GM18502 (cell line): ENCODE data around the gene KCNT1.

ENCODE experiments used
- ATAC-seq: cut with Tn5 transposase; IDR thresholded peaks from one replicate; pipeline ENCODE4 v1.9.1; 2021; ENCODE audit warnings: mild to moderate bottlenecking; ENCODE audit not compliant: unreplicated experiment, poor library complexity

KCNT1 gene

DNA sequence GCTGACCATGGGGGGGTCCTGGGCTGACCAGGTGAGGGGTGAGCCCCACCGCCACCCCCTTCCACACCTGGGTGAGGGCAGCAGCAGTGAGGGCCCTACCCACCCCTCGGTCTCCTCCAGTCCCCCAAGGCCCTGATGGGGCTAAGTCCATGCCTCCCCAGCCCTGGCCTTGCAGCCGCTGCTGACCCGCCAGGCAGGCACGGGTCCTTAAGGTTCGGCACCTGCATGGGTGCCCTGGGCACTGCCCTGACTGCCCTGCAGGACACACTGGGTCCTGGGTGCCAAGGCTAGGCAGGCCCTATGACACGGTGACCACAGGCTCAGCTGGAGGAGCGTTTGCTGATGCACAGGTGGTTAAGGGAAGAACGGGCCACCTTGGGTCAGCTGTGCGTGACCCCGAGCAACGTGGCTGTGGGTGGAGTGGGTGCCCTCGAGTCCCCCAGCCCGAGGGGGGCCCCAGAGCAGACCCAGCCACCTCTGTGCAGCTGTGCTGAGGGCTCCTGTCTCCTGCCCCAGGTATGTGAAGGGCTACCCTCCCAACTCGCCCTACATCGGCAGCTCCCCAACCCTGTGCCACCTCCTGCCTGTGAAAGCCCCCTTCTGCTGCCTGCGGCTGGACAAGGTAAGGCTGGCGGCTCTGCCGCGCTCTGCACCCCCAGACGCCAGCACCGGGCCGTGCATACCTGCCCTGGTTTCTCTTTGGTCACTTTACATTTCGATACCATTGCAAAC is 73.0 kb downstream of the KCNT1 start:
- no peak for ATAC-seq

GRCh38 chr9:135775911-135776310 is 73.9 kb downstream of the KCNT1 start:
- ATAC-seq = no peak

GRCh38 chr9:135776893-135777622 is 75.1 kb downstream of the KCNT1 start:
- ATAC-seq = no peak

DNA sequence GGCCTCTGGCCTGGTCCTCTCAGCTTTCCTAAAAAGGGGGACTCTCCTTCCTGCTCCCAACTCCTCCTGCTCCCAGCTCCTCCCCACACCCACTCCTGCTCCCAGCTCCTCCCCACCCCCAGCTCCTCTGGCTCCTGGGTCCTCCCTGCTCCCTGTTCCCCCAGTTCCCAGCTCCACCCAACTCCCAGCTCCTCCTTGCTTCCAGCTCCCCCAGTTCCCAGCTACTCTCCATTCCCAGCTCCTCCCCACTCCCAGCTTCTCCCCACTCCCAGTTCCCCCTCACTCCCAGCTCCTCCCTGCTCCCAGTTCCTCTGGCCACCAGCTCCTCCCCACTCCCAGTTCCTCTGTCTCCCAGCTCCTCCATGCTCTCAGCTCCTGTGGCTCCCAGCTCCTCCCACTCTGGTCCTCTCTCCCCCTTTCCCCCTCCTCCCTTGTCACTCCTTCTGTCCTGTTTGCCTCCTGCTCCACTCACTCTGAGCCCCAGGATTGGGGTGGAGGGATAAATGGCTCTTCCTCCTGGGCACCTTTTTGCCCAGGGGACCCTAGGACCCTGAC is 75.7 kb downstream of the KCNT1 start:
- ATAC-seq = no peak

- no peak for ATAC-seq
These were observed 76.4 kb downstream of the KCNT1 start for GRCh38 chr9:135778421-135778820.

DNA sequence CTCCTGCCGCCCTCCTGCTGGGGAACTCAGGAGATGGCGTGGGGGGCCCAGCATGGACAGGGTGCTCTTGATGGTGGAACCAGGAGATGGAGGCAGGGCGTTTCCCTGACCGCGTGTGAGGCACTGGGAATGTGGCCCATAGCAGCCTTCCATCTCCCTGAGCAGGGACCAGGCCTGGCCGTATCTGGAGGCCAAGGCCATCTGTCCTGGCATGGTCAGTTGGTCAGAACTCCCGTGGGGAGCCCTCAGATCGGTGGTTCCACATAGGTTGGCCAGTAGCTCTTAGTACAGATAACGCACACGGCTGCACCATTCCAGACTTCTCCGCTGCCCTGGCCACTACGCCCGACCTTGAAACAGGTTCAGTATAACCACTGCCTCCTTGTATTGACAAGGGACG is 77.6 kb downstream of the KCNT1 start:
- no peak for ATAC-seq

DNA sequence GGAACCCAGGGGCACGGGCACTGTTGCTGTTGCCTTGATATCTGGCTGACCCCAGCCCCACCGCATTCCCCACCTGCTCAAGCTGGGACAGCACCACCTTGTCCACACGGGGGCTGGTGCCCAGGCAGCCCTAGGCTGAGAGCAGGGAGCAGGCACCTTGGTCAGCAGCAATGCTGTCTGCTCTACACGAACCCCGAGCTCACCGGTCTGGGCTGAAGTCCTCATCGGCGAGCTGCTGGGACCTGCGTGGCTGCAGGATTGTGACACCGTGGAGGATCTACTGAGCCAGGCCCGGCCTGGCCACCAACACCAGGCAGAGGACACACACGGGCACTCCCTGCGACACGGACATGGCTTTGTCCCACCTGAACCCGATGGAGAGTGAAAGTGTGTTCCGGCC is 78.1 kb downstream of the KCNT1 start:
- no peak for ATAC-seq

GRCh38 chr9:135780626-135781025 is 78.6 kb downstream of the KCNT1 start:
- ATAC-seq = no peak

GRCh38 chr9:135782946-135783345 is 81.0 kb downstream of the KCNT1 start:
- ATAC-seq = no peak

- no peak for ATAC-seq
These were observed 81.7 kb downstream of the KCNT1 start for GRCh38 chr9:135783540-135784245.

- no peak for ATAC-seq
These were observed 83.1 kb downstream of the KCNT1 start for GRCh38 chr9:135785013-135785575.

DNA sequence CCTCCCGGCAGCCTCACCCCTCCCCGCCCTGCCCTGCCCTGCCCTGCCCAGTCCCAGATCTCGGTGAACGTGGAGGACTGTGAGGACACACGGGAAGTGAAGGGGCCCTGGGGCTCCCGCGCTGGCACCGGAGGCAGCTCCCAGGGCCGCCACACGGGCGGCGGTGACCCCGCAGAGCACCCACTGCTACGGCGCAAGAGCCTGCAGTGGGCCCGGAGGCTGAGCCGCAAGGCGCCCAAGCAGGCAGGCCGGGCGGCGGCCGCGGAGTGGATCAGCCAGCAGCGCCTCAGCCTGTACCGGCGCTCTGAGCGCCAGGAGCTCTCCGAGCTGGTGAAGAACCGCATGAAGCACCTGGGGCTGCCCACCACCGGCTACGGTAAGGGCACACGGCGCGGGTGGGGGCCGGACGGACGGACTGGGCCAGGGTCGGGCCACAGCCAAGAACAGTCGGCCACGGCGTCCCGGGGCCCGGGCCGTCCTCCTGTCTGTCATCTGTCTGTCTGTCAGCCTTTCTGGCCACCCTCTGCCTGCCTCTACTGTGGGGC is 84.2 kb downstream of the KCNT1 start:
- no peak for ATAC-seq

GRCh38 chr9:135787317-135787716 is 85.3 kb downstream of the KCNT1 start:
- ATAC-seq = no peak

DNA sequence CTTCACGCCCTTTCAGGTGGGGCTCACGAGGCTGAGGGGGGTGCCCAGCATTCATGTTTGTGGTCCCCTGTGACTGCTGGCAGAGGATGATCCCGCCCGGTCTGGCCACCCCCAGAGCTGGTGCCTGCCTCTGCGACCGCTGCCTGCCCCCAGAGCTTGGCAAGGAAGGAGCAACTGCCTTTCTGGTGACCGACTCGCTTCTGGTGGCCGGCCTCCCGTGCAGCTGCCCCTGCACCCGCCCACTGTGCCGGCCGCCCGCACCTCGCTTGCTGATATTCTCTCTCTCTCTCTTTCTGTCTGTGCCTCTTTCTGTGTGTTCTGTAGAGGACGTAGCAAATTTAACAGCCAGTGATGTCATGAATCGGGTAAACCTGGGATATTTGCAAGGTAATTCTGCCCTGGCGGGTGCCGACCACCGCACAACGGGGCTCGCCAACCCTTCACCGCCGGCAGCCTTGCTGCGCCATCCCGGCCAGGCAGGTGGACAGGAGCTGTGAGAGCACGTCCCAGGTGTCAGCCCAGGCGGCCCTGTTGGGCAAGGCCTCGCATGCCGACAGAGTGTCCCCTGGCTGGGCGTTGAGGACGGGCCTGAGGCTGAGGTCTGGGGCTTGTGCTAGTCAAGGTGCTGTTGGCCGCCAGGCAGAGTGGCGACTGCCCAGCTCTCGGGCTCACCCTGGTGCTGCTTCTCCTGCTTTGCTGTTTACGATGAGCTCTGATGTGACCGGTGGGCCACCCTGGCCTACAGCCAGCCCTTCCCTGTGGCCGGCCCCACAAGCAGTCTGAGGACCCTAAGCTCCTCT is 86.0 kb downstream of the KCNT1 start:
- ATAC-seq = no peak

DNA sequence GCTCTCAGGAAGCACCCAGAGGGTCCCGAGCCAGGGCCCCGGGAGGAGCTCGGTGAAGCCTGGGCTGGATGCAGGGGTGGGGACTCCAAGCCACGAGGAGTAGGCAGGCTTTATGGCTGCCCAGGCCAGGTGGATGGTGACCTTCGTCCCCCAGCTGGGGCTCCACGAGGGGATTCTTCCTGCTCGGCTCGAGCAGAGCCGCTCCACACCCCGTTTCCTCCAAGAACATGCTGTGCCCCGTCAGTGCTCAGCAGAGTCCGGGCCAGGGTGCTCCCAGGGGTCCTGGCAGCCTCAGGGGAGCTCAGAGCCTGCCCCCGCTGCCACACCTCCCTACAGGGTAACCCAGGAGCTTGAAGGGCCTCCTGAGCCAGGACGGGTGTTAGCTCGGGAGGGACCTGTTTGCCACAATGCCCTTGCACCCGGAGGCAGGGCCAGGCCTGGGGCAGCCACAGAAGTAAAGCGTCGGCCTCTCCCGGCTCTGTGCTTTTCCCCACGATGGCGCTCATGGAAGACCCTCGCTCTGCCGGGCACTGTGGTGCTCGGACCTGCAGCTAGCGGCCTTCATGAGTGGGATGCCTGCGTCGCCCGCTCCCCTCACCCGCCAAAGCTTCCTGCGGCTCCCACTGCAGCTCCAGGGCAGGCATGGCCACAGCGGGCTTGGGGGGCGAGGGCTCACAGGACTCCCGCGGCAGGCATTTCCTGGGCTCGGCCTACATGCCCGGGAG is 86.8 kb downstream of the KCNT1 start:
- no peak for ATAC-seq

DNA sequence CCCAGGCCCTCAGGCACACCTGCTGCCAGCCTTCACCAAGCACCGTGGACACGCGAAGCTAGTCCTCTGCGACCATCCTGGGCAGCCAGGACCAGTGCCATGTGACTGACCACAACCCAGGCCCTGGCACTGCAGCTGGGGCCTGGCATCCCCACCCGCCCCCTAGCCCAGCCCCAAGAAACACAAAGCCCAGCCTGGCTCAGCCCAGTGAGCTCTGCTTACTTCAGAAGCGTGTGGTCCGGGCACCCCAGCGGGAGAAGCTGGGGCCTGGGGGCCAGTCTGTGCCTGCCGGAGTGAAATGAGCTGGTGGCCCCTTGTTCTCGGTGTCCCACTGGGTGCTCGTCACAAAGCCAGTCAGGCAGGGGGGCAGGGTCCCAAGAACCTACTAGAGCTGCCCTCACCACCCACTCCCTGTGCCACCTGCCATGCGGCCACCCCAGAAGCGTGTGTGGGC is 87.9 kb downstream of the KCNT1 start:
- ATAC-seq = no peak

DNA sequence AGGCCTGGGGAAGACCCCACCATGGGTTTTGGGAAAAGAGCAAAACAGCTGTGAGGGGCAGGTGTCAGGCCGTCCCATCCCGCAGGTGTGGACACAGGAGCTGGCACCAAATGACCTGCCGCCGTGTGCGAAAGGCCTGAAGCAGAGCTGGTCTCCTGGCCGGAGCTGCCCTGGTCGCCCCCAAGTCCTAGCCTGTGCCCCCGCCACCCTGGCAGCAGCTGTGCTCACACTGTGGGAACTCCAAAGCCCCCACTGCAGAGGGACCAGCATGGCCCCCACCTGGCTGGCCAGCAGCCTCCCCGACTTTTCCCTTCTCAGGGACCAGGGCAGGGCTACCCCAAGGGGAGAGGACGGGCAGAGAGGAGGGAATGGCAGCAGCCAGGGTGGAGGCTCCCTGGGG is 88.4 kb downstream of the KCNT1 start:
- ATAC-seq = no peak

- no peak for ATAC-seq
These were observed 88.9 kb downstream of the KCNT1 start for GRCh38 chr9:135790850-135791249.
